C4-2B (cell line): ENCODE data around the gene KLHL25.

Source experiments
- CTCF ChIP-seq: fragments of 450-650 bp; conservative IDR thresholded peaks from 2 replicates; pipeline ENCODE4 v1.5.1; 2017; ENCODE audit warnings: mild to moderate bottlenecking
- ZFX ChIP-seq: fragments of 450-650 bp; IDR thresholded peaks from 2 replicates; pipeline ENCODE4 v1.6.1; 2017

GRCh38 chr15:85749261-85750151 is 45.2 kb downstream of the KLHL25 start:
- TF ChIP-seq CTCF (no peak), ZFX (no peak)
